Chondrocyte (in vitro differentiated cells): ENCODE measurements around the gene TALDO1. TPM values are rescaled to one million over a fixed set of nuclear protein-coding genes. Genes with fewer than 3 reads are reported as not detected.

Experiments
- DNase-seq: peaks from one replicate; pipeline ENCODE4 v3.0.0; 2021; ENCODE audit warnings: mixed read lengths, low spot score
- H3K27ac Mint-ChIP-seq: one replicate; pipeline ENCODE4 v1.8.0; 2021; ENCODE audit warnings: mild to moderate bottlenecking, moderate library complexity, mixed read lengths; ENCODE audit not compliant: unreplicated experiment
- H3K27me3 Mint-ChIP-seq: 2 replicates; pipeline ENCODE4 v1.8.0; 2021; ENCODE audit warnings: low read depth, mixed read lengths
- H3K36me3 Mint-ChIP-seq: 2 replicates; pipeline ENCODE4 v1.8.0; 2021; ENCODE audit warnings: low read depth, mixed read lengths
- H3K4me1 Mint-ChIP-seq: 2 replicates; pipeline ENCODE4 v1.8.0; 2021; ENCODE audit warnings: low read depth, mild to moderate bottlenecking, mixed read lengths
- H3K4me3 Mint-ChIP-seq: one replicate; pipeline ENCODE4 v1.8.0; 2021; ENCODE audit warnings: mild to moderate bottlenecking, moderate library complexity, mixed read lengths; ENCODE audit not compliant: unreplicated experiment
- H3K9me3 Mint-ChIP-seq: 2 replicates; pipeline ENCODE4 v1.8.0; 2021; ENCODE audit warnings: low read depth, mixed read lengths
- CTCF ChIP-seq: fragments of 200-600 bp; sonication (generic); IDR thresholded peaks from 2 replicates; pipeline ENCODE4 v1.5.0; 2021; ENCODE audit warnings: antibody characterized with exemption, mild to moderate bottlenecking, moderate library complexity
- total RNA-seq: library from RNA; stranded (reverse); gene quantifications from 3 replicates; pipeline ENCODE4 v1.2.1, GENCODE V29; 2021

Gene TALDO1
- total RNA-seq, 1 donor from 2014 or later = 151 TPM

- Mint-ChIP-seq H3K9me3 (no peaks in the 10 kb centered on the region), H3K27ac (no peak overlapping the region), H3K4me3 (no peak overlapping the region), H3K4me1 (peaks cover 10% of the 10 kb centered on the region), H3K36me3 (peaks cover 3% of the 10 kb centered on the region), H3K27me3 (no peaks in the 10 kb centered on the region)
- no peak for DNase-seq
- no peak for TF ChIP-seq CTCF
Measured at GRCh38 chr11:726278-727220, 20.7 kb upstream of the TALDO1 start.

GRCh38 chr11:727281-727701, 20.0 kb upstream of the TALDO1 start:
- no peak for DNase-seq
- Mint-ChIP-seq H3K4me3 (no peak overlapping the region), H3K27me3 (no peaks in the 10 kb centered on the region), H3K36me3 (peaks cover 3% of the 10 kb centered on the region), H3K9me3 (no peaks in the 10 kb centered on the region), H3K4me1 (peaks cover 10% of the 10 kb centered on the region), H3K27ac (peak overlapping the region; percentile 57)
- no peak for TF ChIP-seq CTCF

GRCh38 chr11:727859-728748, 19.2 kb upstream of the TALDO1 start:
- Mint-ChIP-seq H3K27me3 (no peaks in the 10 kb centered on the region), H3K9me3 (no peaks in the 10 kb centered on the region), H3K27ac (peak overlapping the region; percentile 57), H3K4me3 (no peak overlapping the region), H3K4me1 (peaks cover 9% of the 10 kb centered on the region), H3K36me3 (peaks cover 3% of the 10 kb centered on the region)
- peak; percentile 88 for DNase-seq
- TF ChIP-seq CTCF = peak; percentile 100

- DNase-seq = no peak
- Mint-ChIP-seq H3K4me1 (peaks cover 8% of the 10 kb centered on the region), H3K27me3 (no peaks in the 10 kb centered on the region), H3K9me3 (no peaks in the 10 kb centered on the region), H3K27ac (no peak overlapping the region), H3K36me3 (peaks cover 2% of the 10 kb centered on the region), H3K4me3 (no peak overlapping the region)
- TF ChIP-seq CTCF = no peak
Measured at GRCh38 chr11:728901-729491, 18.3 kb upstream of the TALDO1 start.
